Gastrocnemius medialis (tissue), 4 donors: Measurements from ENCODE around the gene ARHGAP30. TPM values are rescaled to one million over a fixed set of nuclear protein-coding genes. Genes with fewer than 3 reads are reported as not detected.

ENCODE experiments used
- ATAC-seq, 2 donors: fragments of 150-250 bp; one replicate each; pipeline ENCODE4 v1.9.1; 2016
- DNase-seq, 2 donors: peaks; one replicate each; pipeline ENCODE4 v3.0.0-alpha.2; 2019
- H3K27ac ChIP-seq, 4 donors: fragments of 200-600 bp; sonication (generic); 1 replicate in 1 of 4; 2 replicates in 3 of 4; pipeline ENCODE4 v1.5.1; 2016 to 2018; ENCODE audit warnings: mild to moderate bottlenecking in 2 of 4, moderate library complexity in 1 of 4
- H3K27me3 ChIP-seq, 3 donors: fragments of 200-600 bp; sonication (generic) in 2 of 3; 1 replicate in 1 of 3; 2 replicates in 2 of 3; pipeline versions ENCODE4 v1.5.1 to v1.6.0; 2016 to 2019; ENCODE audit warnings: mild to moderate bottlenecking in 1 of 3, moderate library complexity in 1 of 3
- H3K36me3 ChIP-seq, 2 donors: fragments of 200-600 bp; sonication (generic) in 1 of 2; one replicate each; pipeline ENCODE4 v1.5.1; 2017 to 2018
- H3K4me1 ChIP-seq, 2 donors: fragments of 200-600 bp; sonication (generic) in 1 of 2; one replicate each; pipeline ENCODE4 v1.5.1; 2016 to 2017; ENCODE audit warnings: mild to moderate bottlenecking in 2 of 2
- H3K4me3 ChIP-seq, 4 donors: fragments of 200-600 bp; sonication (generic) in 3 of 4; 1 replicate in 1 of 4; 2 replicates in 3 of 4; pipeline ENCODE4 v1.5.1; 2016 to 2019; ENCODE audit warnings: mild to moderate bottlenecking in 2 of 4
- H3K9me3 ChIP-seq, 3 donors: fragments of 200-600 bp; sonication (generic) in 2 of 3; 1 replicate in 1 of 3; 2 replicates in 2 of 3; pipeline ENCODE4 v1.5.1; 2016 to 2019
- CTCF ChIP-seq, 5 experiments: fragments of 450-650 bp in 3 of 5; fragments of 200-600 bp in 2 of 5; sonication (generic) in 2 of 5; IDR thresholded peaks in 4 of 5; conservative IDR thresholded peaks in 1 of 5; 1 replicate in 4 of 5; 2 replicates in 1 of 5; pipeline ENCODE4 v1.5.1; 2016 to 2019; ENCODE audit warnings: antibody characterized with exemption in 5 of 5, mild to moderate bottlenecking in 3 of 5, moderate library complexity in 3 of 5
- POLR2A ChIP-seq, 2 donors: fragments of 450-650 bp; IDR thresholded peaks; one replicate each; pipeline ENCODE4 v1.6.1; 2017; ENCODE audit warnings: antibody characterized with exemption in 2 of 2, mild to moderate bottlenecking in 2 of 2, moderate library complexity in 2 of 2
- in situ Hi-C, 4 donors: fragments of 200-750 bp; cut with MboI; loops; one replicate each; pipeline versions ENCODE4 v1.15.0 to v1.8.0; 2017; ENCODE audit warnings: low sequenced_read_pairs in 4 of 4
- intact Hi-C: fragments of 100-400 bp; cut with DNase I; formaldehyde crosslinking; loops from one replicate; pipeline ENCODE4 v1.15.1; 2023; ENCODE audit warnings: low total_unique reads
- total RNA-seq, 4 donors: library from RNA; depleted of rRNA; stranded (reverse); fragments of >200 nt; gene quantifications; one replicate each; pipeline versions ENCODE4 v1.1.0 to v1.2.3, GENCODE V29; 2016

ARHGAP30 gene
- total RNA-seq, 4 donors from 2014 or later, result 0.61 to 1.6 (median 1.0) TPM

- no peak for TF ChIP-seq CTCF (IDR thresholded peaks at IDR 0.05 in 4 of 5, conservative IDR thresholded peaks at IDR 0.05 in 1 of 5)
- DNase-seq (no peak), ATAC-seq (no peak)
- peaks cover 10% of the 10 kb centered on the region in 2 donors for H3K4me1 ChIP-seq
- H3K36me3 ChIP-seq, result peaks cover 0 to 47% of the 10 kb centered on the region in 2 donors
- H3K27ac ChIP-seq, result peak overlapping the region in 2 of 4 donors; percentile 18 to 23
- intact Hi-C loops, result no loop called here
- peak overlapping the region; percentile 53 to 68 (median 62) for H3K4me3 ChIP-seq
- H3K27me3 ChIP-seq, result no peaks in the 10 kb centered on the region
- in situ Hi-C loops, result no loop called here
- no peaks in the 10 kb centered on the region for H3K9me3 ChIP-seq
Measured at GRCh38 chr1:161039154-161039545, 30.5 kb downstream of the ARHGAP30 start.

GRCh38 chr1:161038523-161039153, 31.1 kb downstream of the ARHGAP30 start, which contains the start of gene TSTD1:
Gene TSTD1 (minus strand): TSS chr1:161038964. CDS start chr1:161038889, 75 bp downstream.
- intact Hi-C loops, result no loop called here
- Histone ChIP-seq H3K4me3 (peak within 1 kb of the TSS; percentile 53 to 68 (median 62)), H3K27ac (peak within 1 kb of the TSS in 2 of 4 donors; percentile 18 to 23), H3K27me3 (no peaks in the 10 kb centered on the region), H3K9me3 (no peaks in the 10 kb centered on the region), H3K4me1 (peaks cover 5% of the 10 kb centered on the region in 2 donors), H3K36me3 (peaks cover 0 to 47% of the 10 kb centered on the region in 2 donors)
- ATAC-seq (peak; percentile 58 to 78), DNase-seq (peak in 1 of 2 donors; percentile 47)
- in situ Hi-C loops, result no loop called here
- TF ChIP-seq CTCF (IDR thresholded peaks at IDR 0.05 in 4 of 5, conservative IDR thresholded peaks at IDR 0.05 in 1 of 5), result no peak
- TF ChIP-seq POLR2A (IDR thresholded peaks at IDR 0.05), result peak in 1 of 2 donors; percentile 21

- Histone ChIP-seq H3K27ac (no peak overlapping the region), H3K4me3 (peak overlapping the region; percentile 53 to 68 (median 62)), H3K4me1 (peaks cover 0 to 5% of the 10 kb centered on the region in 2 donors), H3K36me3 (peaks cover 0 to 43% of the 10 kb centered on the region in 2 donors), H3K27me3 (no peaks in the 10 kb centered on the region), H3K9me3 (no peaks in the 10 kb centered on the region)
- intact Hi-C loops (no loop called here), in situ Hi-C loops (no loop called here)
- no peak for DNase-seq
- no peak for TF ChIP-seq POLR2A (IDR thresholded peaks at IDR 0.05)
- no peak for TF ChIP-seq CTCF (IDR thresholded peaks at IDR 0.05 in 4 of 5, conservative IDR thresholded peaks at IDR 0.05 in 1 of 5)
- peak in 1 of 2 donors; percentile 14 for ATAC-seq
Measured at GRCh38 chr1:161037661-161038522, 31.8 kb downstream of the ARHGAP30 start.

GRCh38 chr1:161033751-161034150, 35.9 kb downstream of the ARHGAP30 start:
- Histone ChIP-seq H3K27me3 (no peaks in the 10 kb centered on the region), H3K9me3 (no peaks in the 10 kb centered on the region), H3K4me3 (no peak overlapping the region), H3K27ac (no peak overlapping the region), H3K36me3 (peaks cover 0 to 5% of the 10 kb centered on the region in 2 donors), H3K4me1 (peaks cover 0 to 5% of the 10 kb centered on the region in 2 donors)
- DNase-seq (no peak), ATAC-seq (no peak)
- TF ChIP-seq POLR2A (IDR thresholded peaks at IDR 0.05), result no peak
- no peak for TF ChIP-seq CTCF (IDR thresholded peaks at IDR 0.05 in 4 of 5, conservative IDR thresholded peaks at IDR 0.05 in 1 of 5)
- intact Hi-C loops, result no loop called here
- in situ Hi-C loops, result no loop called here
